GM13976 (cell line): Measurements from ENCODE around the gene EPM2A.

Experiments used
- DNase-seq: peaks from one replicate; pipeline ENCODE4 v3.0.0; 2012; ENCODE audit warnings: low spot score
- in situ Hi-C: fragments of 300-500 bp; cut with MboI; formaldehyde crosslinking; loops from one replicate; pipeline ENCODE4 v1.12.0; 2022; ENCODE audit warnings: low sequenced_read_pairs, mixed read lengths, inconsistent platforms; ENCODE audit not compliant: unreplicated experiment
- TF ChIP-seq, protein P1 (sequence below): IDR thresholded peaks from 2 replicates; pipeline ENCODE4 v1.5.1; 2012; ENCODE audit warnings: borderline replicate concordance, mild to moderate bottlenecking; ENCODE audit not compliant: insufficient read depth; ENCODE audit errors: extremely low read depth, missing control alignments, control extremely low read depth

EPM2A gene

DNA sequence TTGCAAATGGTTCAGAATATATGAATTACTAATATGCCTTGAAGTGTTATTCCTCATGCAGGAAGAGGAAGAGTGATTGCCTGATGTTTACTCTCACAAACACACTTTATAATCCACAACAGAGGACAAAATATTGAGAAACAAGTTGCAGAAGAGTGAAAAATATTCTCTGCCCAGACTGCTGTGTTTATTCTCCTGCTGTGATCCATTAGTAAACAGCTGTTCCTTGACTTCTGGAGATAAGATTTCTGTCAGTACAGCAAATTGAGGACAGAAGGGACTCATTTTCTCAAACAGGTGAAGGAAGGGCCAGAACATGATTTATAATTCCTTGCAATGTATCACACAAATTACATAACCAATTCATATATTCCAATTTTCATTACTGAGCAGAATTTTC is 148.0 kb downstream of the EPM2A start:
- DNase-seq = no peak
- in situ Hi-C loops = no loop called here
- TF ChIP-seq, protein P1, sequence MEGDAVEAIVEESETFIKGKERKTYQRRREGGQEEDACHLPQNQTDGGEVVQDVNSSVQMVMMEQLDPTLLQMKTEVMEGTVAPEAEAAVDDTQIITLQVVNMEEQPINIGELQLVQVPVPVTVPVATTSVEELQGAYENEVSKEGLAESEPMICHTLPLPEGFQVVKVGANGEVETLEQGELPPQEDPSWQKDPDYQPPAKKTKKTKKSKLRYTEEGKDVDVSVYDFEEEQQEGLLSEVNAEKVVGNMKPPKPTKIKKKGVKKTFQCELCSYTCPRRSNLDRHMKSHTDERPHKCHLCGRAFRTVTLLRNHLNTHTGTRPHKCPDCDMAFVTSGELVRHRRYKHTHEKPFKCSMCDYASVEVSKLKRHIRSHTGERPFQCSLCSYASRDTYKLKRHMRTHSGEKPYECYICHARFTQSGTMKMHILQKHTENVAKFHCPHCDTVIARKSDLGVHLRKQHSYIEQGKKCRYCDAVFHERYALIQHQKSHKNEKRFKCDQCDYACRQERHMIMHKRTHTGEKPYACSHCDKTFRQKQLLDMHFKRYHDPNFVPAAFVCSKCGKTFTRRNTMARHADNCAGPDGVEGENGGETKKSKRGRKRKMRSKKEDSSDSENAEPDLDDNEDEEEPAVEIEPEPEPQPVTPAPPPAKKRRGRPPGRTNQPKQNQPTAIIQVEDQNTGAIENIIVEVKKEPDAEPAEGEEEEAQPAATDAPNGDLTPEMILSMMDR = no peak

GRCh38 chr6:145583753-145584152 is 151.6 kb downstream of the EPM2A start:
- in situ Hi-C loops = no loop called here
- DNase-seq = no peak

More at GRCh38 chr6:145583753-145584152, 151.6 kb downstream of the EPM2A start:
- TF ChIP-seq, protein P1 = no peak
